ENCODE data around the gene VHLL. TPM values are rescaled to one million over a fixed set of nuclear protein-coding genes. Genes with fewer than 3 reads are reported as not detected.

Gene VHLL
- total and polyA plus RNA-seq, 4 donors: 0.67 TPM; not detected in 3

- Histone ChIP-seq H3K9me3 (ENCODE audit: control insufficient read depth in 4 of 4, low read length in 3 of 4) (no peaks in the 10 kb centered on the region), H3K9ac (ENCODE audit: low read depth in 1 of 2, low read length in 2 of 2) (no peak overlapping the region), H3K4me1 (ENCODE audit: control insufficient read depth in 4 of 4, insufficient read depth in 4 of 4, low read length in 3 of 4) (peaks cover 5 to 31% (median 20%) of the 10 kb centered on the region in 4 donors), H3K4me3 (ENCODE audit: low read depth in 1 of 3, low read length in 3 of 3) (no peak overlapping the region), H3K36me3 (ENCODE audit: control insufficient read depth in 4 of 4, insufficient read depth in 3 of 4, low read depth in 1 of 4, low read length in 3 of 4) (peaks cover 0 to 9% (median 4%) of the 10 kb centered on the region in 4 donors), H3K27ac (ENCODE audit: low read depth in 1 of 2, low read length in 2 of 2) (no peak overlapping the region), H3K27me3 (ENCODE audit: control insufficient read depth in 4 of 4, insufficient read depth in 4 of 4, low read length in 3 of 4) (no peaks in the 10 kb centered on the region)
- no peak for DNase-seq (ENCODE audit: low spot score)
- 97% methylated on average over 8 of the region's 8 CpGs for WGBS
- TF ChIP-seq GABPA (IDR thresholded peaks at IDR 0.05 in 1 of 2, conservative IDR thresholded peaks at IDR 0.05 in 1 of 2): no peak
- TF ChIP-seq HNF4G (IDR thresholded peaks at IDR 0.05): no peak
- no peak for TF ChIP-seq ATF3 (IDR thresholded peaks at IDR 0.05)
- TF ChIP-seq REST (IDR thresholded peaks at IDR 0.05): no peak
- no peak for TF ChIP-seq CTCF (IDR thresholded peaks at IDR 0.05; ENCODE audit: low read depth, low read length, missing input control)
These were observed 13.0 kb downstream of the VHLL start for GRCh38 chr1:156286061-156286460.

GRCh38 chr1:156285437-156285836 is 13.7 kb downstream of the VHLL start:
- no peaks in the 10 kb centered on the region for H3K27me3 ChIP-seq (ENCODE audit: control insufficient read depth in 4 of 4, insufficient read depth in 4 of 4, low read length in 3 of 4)
- peaks cover 0 to 9% (median 4%) of the 10 kb centered on the region in 4 donors for H3K36me3 ChIP-seq (ENCODE audit: control insufficient read depth in 4 of 4, insufficient read depth in 3 of 4, low read depth in 1 of 4, low read length in 3 of 4)
- H3K9me3 ChIP-seq (ENCODE audit: control insufficient read depth in 4 of 4, low read length in 3 of 4): no peaks in the 10 kb centered on the region
- DNase-seq (ENCODE audit: low spot score): no peak
- TF ChIP-seq ATF3 (IDR thresholded peaks at IDR 0.05) (no peak), NR2F2 (IDR thresholded peaks at IDR 0.05) (no peak), GABPA (IDR thresholded peaks at IDR 0.05 in 1 of 2, conservative IDR thresholded peaks at IDR 0.05 in 1 of 2) (no peak), SP1 (IDR thresholded peaks at IDR 0.05) (no peak), FOXA1 (IDR thresholded peaks at IDR 0.05) (no peak), EGR1 (IDR thresholded peaks at IDR 0.05; ENCODE audit: low read depth in 2 of 2) (no peak), HNF4A (conservative IDR thresholded peaks at IDR 0.05) (no peak), CTCF (IDR thresholded peaks at IDR 0.05; ENCODE audit: low read depth, low read length, missing input control) (no peak)
- no peak overlapping the region for H3K9ac ChIP-seq (ENCODE audit: low read depth in 1 of 2, low read length in 2 of 2)
- no peak overlapping the region for H3K4me3 ChIP-seq (ENCODE audit: low read depth in 1 of 3, low read length in 3 of 3)
- H3K27ac ChIP-seq (ENCODE audit: low read depth in 1 of 2, low read length in 2 of 2): no peak overlapping the region
- 96% methylated on average over 21 of the region's 21 CpGs for WGBS
- H3K4me1 ChIP-seq (ENCODE audit: control insufficient read depth in 4 of 4, insufficient read depth in 4 of 4, low read length in 3 of 4): peaks cover 5 to 31% (median 21%) of the 10 kb centered on the region in 4 donors
